Transverse colon (tissue), 4 donors: ENCODE measurements around the gene EIF4ENIF1. TPM values are rescaled to one million over a fixed set of nuclear protein-coding genes. Genes with fewer than 3 reads are reported as not detected.

Source experiments
- DNase-seq: peaks from one replicate; pipeline ENCODE4 v3.0.0-alpha.2; 2019
- H3K27ac ChIP-seq, 4 donors: fragments of 200-600 bp; sonication (generic); 2 replicates each; pipeline ENCODE4 v1.5.1; 2016 to 2018; ENCODE audit warnings: inconsistent platforms in 4 of 4
- H3K27me3 ChIP-seq: fragments of 200-600 bp; sonication (generic); 2 replicates; pipeline ENCODE4 v1.5.1; 2017; ENCODE audit warnings: inconsistent platforms
- H3K36me3 ChIP-seq, 4 donors: fragments of 200-600 bp; sonication (generic); 2 replicates each; pipeline ENCODE4 v1.5.1; 2017 to 2019; ENCODE audit warnings: inconsistent platforms in 4 of 4
- H3K4me1 ChIP-seq, 4 donors: fragments of 200-600 bp; sonication (generic); 2 replicates each; pipeline ENCODE4 v1.5.1; 2017 to 2020; ENCODE audit warnings: inconsistent platforms in 4 of 4
- H3K4me3 ChIP-seq, 4 donors: fragments of 200-600 bp; sonication (generic); 1 replicate in 1 of 4; 2 replicates in 3 of 4; pipeline versions ENCODE4 v1.5.1 to v1.6.1; 2017 to 2019; ENCODE audit warnings: inconsistent platforms in 4 of 4
- H3K9me3 ChIP-seq, 2 donors: fragments of 200-600 bp; sonication (generic); 2 replicates each; pipeline ENCODE4 v1.5.1; 2017 to 2019; ENCODE audit warnings: inconsistent platforms in 2 of 2
- EP300 ChIP-seq: sonication (generic); formaldehyde crosslinking; IDR thresholded peaks from one replicate; pipeline ENCODE4 v1.6.1; 2017; ENCODE audit warnings: antibody characterized with exemption, low read depth
- POLR2A ChIP-seq: fragments of 450-650 bp; IDR thresholded peaks from one replicate; pipeline ENCODE4 v1.6.1; 2016; ENCODE audit warnings: antibody characterized with exemption, mild to moderate bottlenecking, moderate library complexity
- POLR2AphosphoS5 ChIP-seq, 3 donors: sonication (generic); formaldehyde crosslinking; IDR thresholded peaks; one replicate each; pipeline ENCODE4 v1.6.1; 2016; ENCODE audit warnings: antibody characterized with exemption in 3 of 3
- WGBS, 2 donors: methylation state at CpG; one replicate each; pipeline ENCODE4 v1.1.5; 2018; ENCODE audit warnings: low coverage in 1 of 2; 5-methylcytosine and 5-hydroxymethylcytosine counted together
- in situ Hi-C, 4 donors: fragments of 200-750 bp; cut with MboI; loops; one replicate each; pipeline versions ENCODE4 v1.15.0 to v1.15.1; 2017; ENCODE audit warnings: low sequenced_read_pairs in 3 of 4, low pct_ligation_motif_present in 1 of 4, low pct_unique_long_range_greater_than_20kb in 1 of 4
- intact Hi-C: fragments of 100-400 bp; cut with DNase I; formaldehyde crosslinking; loops from one replicate; pipeline ENCODE4 v1.15.1; 2023; ENCODE audit warnings: low total_unique reads
- total RNA-seq, 4 donors: library from RNA; depleted of rRNA; stranded (reverse); fragments of >200 nt; gene quantifications; one replicate each; pipeline ENCODE4 v1.1.0, GENCODE V29; 2016
- TF ChIP-seq, protein P1 (sequence below), 5 experiments: fragments of 200-600 bp in 3 of 5; fragments of 450-650 bp in 2 of 5; sonication (generic) in 3 of 5; IDR thresholded peaks; 1 replicate in 2 of 5; 2 replicates in 3 of 5; pipeline ENCODE4 v1.5.1; 2016 to 2017; ENCODE audit warnings: antibody characterized with exemption in 5 of 5, inconsistent platforms in 3 of 5, mild to moderate bottlenecking in 2 of 5, moderate library complexity in 1 of 5

Gene EIF4ENIF1
- total RNA-seq, 4 donors from 2014 or later, result 14.4 to 66.1 (median 17.2) TPM

GRCh38 chr22:31446767-31447166 is 42.9 kb downstream of the EIF4ENIF1 start:
- Histone ChIP-seq H3K36me3 (peaks cover 0 to 26% (median 10%) of the 10 kb centered on the region in 4 donors), H3K27ac (no peak overlapping the region), H3K27me3 (no peaks in the 10 kb centered on the region), H3K9me3 (no peaks in the 10 kb centered on the region), H3K4me3 (no peak overlapping the region), H3K4me1 (no peaks in the 10 kb centered on the region)
- WGBS, 2 donors, result 95 to 97% methylated on average over 2 of the region's 2 CpGs
- in situ Hi-C loops, result loop anchor here in 1 of 4 donors (25.0 kb wide), 1 partner anchor 109 kb away; the partner anchor contains the start of gene PATZ1
- no peak for DNase-seq
- TF ChIP-seq EP300 (no peak), POLR2AphosphoS5 (IDR thresholded peaks at IDR 0.05) (no peak), POLR2A (no peak)
- TF ChIP-seq, protein P1, sequence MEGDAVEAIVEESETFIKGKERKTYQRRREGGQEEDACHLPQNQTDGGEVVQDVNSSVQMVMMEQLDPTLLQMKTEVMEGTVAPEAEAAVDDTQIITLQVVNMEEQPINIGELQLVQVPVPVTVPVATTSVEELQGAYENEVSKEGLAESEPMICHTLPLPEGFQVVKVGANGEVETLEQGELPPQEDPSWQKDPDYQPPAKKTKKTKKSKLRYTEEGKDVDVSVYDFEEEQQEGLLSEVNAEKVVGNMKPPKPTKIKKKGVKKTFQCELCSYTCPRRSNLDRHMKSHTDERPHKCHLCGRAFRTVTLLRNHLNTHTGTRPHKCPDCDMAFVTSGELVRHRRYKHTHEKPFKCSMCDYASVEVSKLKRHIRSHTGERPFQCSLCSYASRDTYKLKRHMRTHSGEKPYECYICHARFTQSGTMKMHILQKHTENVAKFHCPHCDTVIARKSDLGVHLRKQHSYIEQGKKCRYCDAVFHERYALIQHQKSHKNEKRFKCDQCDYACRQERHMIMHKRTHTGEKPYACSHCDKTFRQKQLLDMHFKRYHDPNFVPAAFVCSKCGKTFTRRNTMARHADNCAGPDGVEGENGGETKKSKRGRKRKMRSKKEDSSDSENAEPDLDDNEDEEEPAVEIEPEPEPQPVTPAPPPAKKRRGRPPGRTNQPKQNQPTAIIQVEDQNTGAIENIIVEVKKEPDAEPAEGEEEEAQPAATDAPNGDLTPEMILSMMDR (IDR thresholded peaks at IDR 0.05), result no peak
- intact Hi-C loops, result no loop called here

GRCh38 chr22:31446208-31446607 is 43.4 kb downstream of the EIF4ENIF1 start:
- TF ChIP-seq EP300, result no peak
- TF ChIP-seq, protein P1 (IDR thresholded peaks at IDR 0.05), result no peak
- no peaks in the 10 kb centered on the region for H3K9me3 ChIP-seq
- H3K27ac ChIP-seq, result no peak overlapping the region
- intact Hi-C loops (no loop called here), in situ Hi-C loops (loop anchor here in 1 of 4 donors (25.0 kb wide), 1 partner anchor 109 kb away; the partner anchor contains the start of gene PATZ1)
- H3K4me1 ChIP-seq, result no peaks in the 10 kb centered on the region
- H3K4me3 ChIP-seq, result no peak overlapping the region
- no peak for DNase-seq
- no peaks in the 10 kb centered on the region for H3K27me3 ChIP-seq
- WGBS, 2 donors, result 56 to 67% methylated on average over 3 of the region's 3 CpGs
- H3K36me3 ChIP-seq, result peaks cover 0 to 31% (median 11%) of the 10 kb centered on the region in 4 donors

- intact Hi-C loops, result no loop called here
- Histone ChIP-seq H3K27me3 (no peaks in the 10 kb centered on the region), H3K9me3 (no peaks in the 10 kb centered on the region), H3K4me3 (no peak overlapping the region), H3K4me1 (no peaks in the 10 kb centered on the region), H3K27ac (no peak overlapping the region), H3K36me3 (peaks cover 0 to 37% (median 14%) of the 10 kb centered on the region in 4 donors)
- no peak for DNase-seq
- in situ Hi-C loops, result loop anchor here in 1 of 4 donors (25.0 kb wide), 1 partner anchor 108 kb away; the partner anchor contains the start of gene PATZ1
- 86 to 90% methylated on average over 3 of the region's 3 CpGs for WGBS, 2 donors
- TF ChIP-seq POLR2AphosphoS5 (IDR thresholded peaks at IDR 0.05) (no peak), EP300 (no peak), POLR2A (no peak)
- TF ChIP-seq, protein P1 (IDR thresholded peaks at IDR 0.05), result no peak
Observed at GRCh38 chr22:31445642-31446041, 44.0 kb downstream of the EIF4ENIF1 start.

GRCh38 chr22:31443516-31443915 is 46.1 kb downstream of the EIF4ENIF1 start:
- H3K4me1 ChIP-seq, result no peaks in the 10 kb centered on the region
- H3K27me3 ChIP-seq, result no peaks in the 10 kb centered on the region
- 83 to 87% methylated on average over 2 to 7 of the region's 7 CpGs for WGBS, 2 donors
- no peak for DNase-seq
- H3K9me3 ChIP-seq, result no peaks in the 10 kb centered on the region
- in situ Hi-C loops, result loop anchor here in 1 of 4 donors (25.0 kb wide), 1 partner anchor 106 kb away; the partner anchor contains the start of gene PATZ1
- intact Hi-C loops, result no loop called here
- H3K27ac ChIP-seq, result no peak overlapping the region
- H3K36me3 ChIP-seq, result peaks cover 0 to 56% (median 20%) of the 10 kb centered on the region in 4 donors
- TF ChIP-seq, protein P1 (IDR thresholded peaks at IDR 0.05), result no peak
- TF ChIP-seq POLR2AphosphoS5 (IDR thresholded peaks at IDR 0.05) (no peak), POLR2A (no peak), EP300 (no peak)
- no peak overlapping the region for H3K4me3 ChIP-seq
